HUES48 (cell line): ENCODE data around the gene METTL15.
"Not testable (repeated sequence)": the region's sequence is repeated elsewhere in the genome, so short reads cannot be mapped to it uniquely, and the experiment has no call there.

Source experiments
- H3K27ac ChIP-seq: one replicate; pipeline ENCODE4 v1.7.0; 2013; ENCODE audit warnings: low read depth, low read length, inconsistent platforms
- H3K27me3 ChIP-seq: 2 replicates; pipeline ENCODE4 v1.6.1; 2013; ENCODE audit warnings: mild to moderate bottlenecking, low read length; ENCODE audit not compliant: control insufficient read depth, insufficient read depth
- H3K36me3 ChIP-seq: 2 replicates; pipeline ENCODE4 v1.6.1; 2013; ENCODE audit warnings: low read length; ENCODE audit not compliant: control insufficient read depth, insufficient read depth
- H3K4me1 ChIP-seq: 2 replicates; pipeline ENCODE4 v1.6.1; 2013; ENCODE audit warnings: mild to moderate bottlenecking, low read length; ENCODE audit not compliant: control insufficient read depth, insufficient read depth
- H3K4me3 ChIP-seq: 2 replicates; pipeline ENCODE4 v1.5.1; 2013; ENCODE audit warnings: mild to moderate bottlenecking, low read depth, low read length
- H3K9ac ChIP-seq: 2 replicates; pipeline ENCODE4 v1.6.1; 2013; ENCODE audit warnings: mild to moderate bottlenecking, low read depth, low read length, moderate library complexity
- H3K9me3 ChIP-seq: 2 replicates; pipeline ENCODE4 v1.6.1; 2013; ENCODE audit warnings: low read length; ENCODE audit not compliant: control insufficient read depth, insufficient read depth

The METTL15 gene

DNA sequence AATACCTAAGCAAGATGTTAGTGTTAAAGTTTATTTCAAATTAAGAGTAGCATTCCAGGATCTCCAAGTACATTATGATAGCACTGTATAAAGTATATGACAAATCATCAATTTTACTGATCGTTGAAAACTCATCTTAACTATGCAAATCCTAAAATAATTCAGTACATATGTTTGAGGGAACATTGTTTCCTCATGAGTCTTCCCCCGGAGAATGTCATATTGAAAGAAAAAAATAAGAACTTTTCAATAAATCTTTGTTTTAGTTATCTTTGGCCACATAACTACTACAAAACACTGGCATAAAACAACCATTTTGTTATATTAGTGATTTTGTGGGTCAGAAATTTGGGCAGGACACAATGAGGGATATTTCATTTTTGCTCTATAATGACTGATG, 135.4 kb downstream of the METTL15 start:
- H3K4me3 ChIP-seq, result no peak overlapping the region
- H3K27ac ChIP-seq, result no peak overlapping the region
- no peak overlapping the region for H3K9ac ChIP-seq
- H3K36me3 ChIP-seq, result no peaks in the 10 kb centered on the region
- H3K4me1 ChIP-seq, result no peaks in the 10 kb centered on the region
- 0 out of 2 replicates have a peak, but pooled peaks cover 5% of the 10 kb centered on the region for H3K9me3 ChIP-seq
- H3K27me3 ChIP-seq, result no peaks in the 10 kb centered on the region

DNA sequence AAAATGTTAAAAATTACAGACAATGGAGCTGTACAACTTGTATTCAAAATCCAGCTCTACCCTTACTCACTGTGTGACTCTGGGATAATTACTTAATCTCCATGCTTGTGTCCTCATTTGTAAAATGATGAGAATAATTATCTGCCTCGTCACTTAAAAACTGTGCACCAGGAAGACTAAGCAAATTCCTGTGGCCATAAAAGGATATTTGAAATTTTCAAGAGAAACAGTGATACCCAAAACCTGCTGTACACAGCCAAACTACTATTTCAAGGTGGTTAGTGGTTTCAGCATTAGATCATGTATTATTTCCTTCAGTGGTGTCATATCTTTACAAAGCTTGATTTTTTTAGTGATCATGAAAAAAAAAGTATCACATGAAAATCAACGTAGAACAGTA, 136.9 kb downstream of the METTL15 start:
- H3K9ac ChIP-seq, result no peak overlapping the region
- no peaks in the 10 kb centered on the region for H3K27me3 ChIP-seq
- H3K4me1 ChIP-seq, result no peaks in the 10 kb centered on the region
- H3K36me3 ChIP-seq, result no peaks in the 10 kb centered on the region
- H3K9me3 ChIP-seq, result no peaks in the 10 kb centered on the region
- no peak overlapping the region for H3K27ac ChIP-seq
- no peak overlapping the region for H3K4me3 ChIP-seq

DNA sequence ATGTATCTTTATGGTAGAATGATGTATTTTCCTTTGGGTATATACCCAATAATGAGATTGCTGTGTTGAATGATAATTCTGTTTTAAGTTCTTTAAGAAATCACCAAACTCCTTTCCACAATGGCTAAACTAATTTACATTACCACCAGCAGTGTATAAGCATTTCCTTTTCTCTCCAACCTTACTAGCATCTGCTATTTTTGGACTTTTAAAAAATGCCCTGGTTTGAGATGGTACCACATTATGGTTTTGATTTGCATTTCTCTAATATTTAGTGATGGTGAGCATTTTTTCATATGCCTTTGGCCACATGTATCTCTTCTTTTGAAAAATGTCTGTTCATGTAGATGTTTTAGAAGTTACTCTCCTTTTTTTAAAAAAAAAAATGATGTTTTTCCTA, 142.0 kb downstream of the METTL15 start:
- Histone ChIP-seq H3K4me1 (no peaks in the 10 kb centered on the region), H3K4me3 (no peak overlapping the region), H3K9ac (no peak overlapping the region), H3K9me3 (no peaks in the 10 kb centered on the region), H3K27me3 (no peaks in the 10 kb centered on the region), H3K27ac (no peak overlapping the region), H3K36me3 (no peaks in the 10 kb centered on the region)

DNA sequence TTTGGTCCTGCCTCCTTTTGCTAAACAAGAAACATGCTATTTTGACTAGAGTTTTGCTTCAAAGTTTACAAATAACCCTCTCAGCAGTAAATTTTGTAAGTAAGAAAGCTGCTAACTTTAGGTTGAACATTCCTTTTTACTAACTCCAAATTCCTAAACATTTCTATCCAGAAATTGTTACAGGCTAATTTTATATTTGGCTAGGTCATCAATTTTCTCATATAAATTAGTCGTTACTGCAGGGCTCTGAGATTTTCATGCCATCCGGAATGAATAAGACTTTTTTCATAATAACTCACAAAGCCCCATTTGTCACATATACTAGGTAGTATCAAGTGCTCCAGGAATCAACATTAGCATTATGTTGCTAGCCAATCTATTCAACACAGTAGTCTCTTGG, 143.1 kb downstream of the METTL15 start:
- no peaks in the 10 kb centered on the region for H3K36me3 ChIP-seq
- H3K4me3 ChIP-seq, result no peak overlapping the region
- H3K9ac ChIP-seq, result no peak overlapping the region
- H3K4me1 ChIP-seq, result no peaks in the 10 kb centered on the region
- no peak overlapping the region for H3K27ac ChIP-seq
- H3K9me3 ChIP-seq, result no peaks in the 10 kb centered on the region
- H3K27me3 ChIP-seq, result no peaks in the 10 kb centered on the region

DNA sequence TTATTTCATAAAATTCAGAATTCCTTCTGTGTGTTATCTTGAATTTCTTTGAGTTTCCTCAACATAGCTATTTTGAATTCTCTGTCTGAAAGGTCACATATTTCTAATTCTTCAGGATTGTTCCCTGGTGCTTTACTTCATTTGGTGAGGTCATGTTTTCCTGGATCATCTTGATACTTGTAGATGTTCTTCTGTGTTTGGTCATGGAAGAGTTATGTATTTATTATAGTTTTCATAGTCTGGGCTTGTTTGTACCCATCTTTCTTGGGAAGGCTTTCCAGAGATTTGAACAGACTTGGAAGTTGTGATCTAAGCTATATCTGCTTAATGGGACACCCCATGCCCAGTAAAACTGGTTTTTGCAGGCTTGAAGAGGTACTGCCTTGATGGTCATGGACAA, 149.6 kb downstream of the METTL15 start:
- Histone ChIP-seq H3K4me3 (no peak overlapping the region), H3K9ac (no peak overlapping the region), H3K27ac (no peak overlapping the region), H3K27me3 (no peaks in the 10 kb centered on the region), H3K36me3 (no peaks in the 10 kb centered on the region), H3K9me3 (no peaks in the 10 kb centered on the region), H3K4me1 (no peaks in the 10 kb centered on the region)

DNA sequence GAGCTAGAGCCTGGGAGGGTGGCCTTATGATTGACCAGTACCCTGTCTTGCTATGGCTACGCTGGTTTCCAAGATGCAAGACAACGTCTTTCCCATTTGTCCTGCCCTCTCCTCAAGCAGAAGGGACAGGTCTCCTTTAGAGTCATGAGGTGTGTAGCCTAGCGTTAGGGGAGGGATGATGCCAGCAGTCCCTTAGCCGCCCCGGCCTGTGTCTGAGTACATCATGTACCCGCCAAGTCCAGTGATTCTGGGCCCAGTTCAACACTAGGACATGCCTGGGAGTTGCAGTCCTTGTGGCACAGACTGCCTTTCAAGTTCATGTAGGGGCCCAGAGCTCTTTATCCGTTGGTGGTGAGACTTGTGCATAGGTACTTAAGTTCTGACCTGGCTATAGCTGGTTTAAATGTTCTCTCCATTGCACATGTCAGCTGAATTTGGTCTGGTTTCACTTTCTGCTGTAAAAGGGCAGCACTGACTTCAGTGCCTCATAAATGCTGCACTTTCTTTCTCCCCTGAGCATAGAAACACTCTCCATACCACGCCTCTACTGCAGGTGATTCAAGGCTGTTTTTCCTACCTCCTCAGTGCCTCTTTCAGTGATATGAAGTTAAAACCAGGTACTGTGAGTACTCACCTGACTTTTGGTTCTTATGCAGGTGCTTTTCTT, 151.1 kb downstream of the METTL15 start:
- Histone ChIP-seq H3K4me3 (no peak overlapping the region), H3K27me3 (no peaks in the 10 kb centered on the region), H3K9me3 (no peaks in the 10 kb centered on the region), H3K9ac (no peak overlapping the region), H3K27ac (no peak overlapping the region), H3K4me1 (no peaks in the 10 kb centered on the region), H3K36me3 (no peaks in the 10 kb centered on the region)

DNA sequence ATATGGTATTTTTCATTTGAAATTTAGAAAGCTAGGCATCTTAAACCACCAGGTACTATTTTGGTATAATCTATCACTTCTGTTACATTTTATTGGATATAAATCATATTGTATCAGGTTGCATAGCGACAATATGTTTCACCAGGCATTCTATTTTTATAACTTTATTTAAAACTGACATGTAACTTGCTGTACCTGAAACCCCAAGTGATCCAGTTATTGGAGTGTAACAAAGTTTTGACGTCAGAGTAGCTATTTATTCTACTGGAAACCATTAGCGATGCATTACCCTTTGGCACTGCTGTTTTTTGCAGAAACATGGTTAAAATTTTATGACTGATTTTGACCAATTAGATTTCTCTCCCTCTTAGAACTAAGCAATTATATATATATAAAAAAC, 160.7 kb downstream of the METTL15 start:
- Histone ChIP-seq H3K27ac (no peak overlapping the region), H3K27me3 (no peaks in the 10 kb centered on the region), H3K4me3 (no peak overlapping the region), H3K9ac (no peak overlapping the region), H3K36me3 (no peaks in the 10 kb centered on the region), H3K4me1 (no peaks in the 10 kb centered on the region), H3K9me3 (no peaks in the 10 kb centered on the region)

DNA sequence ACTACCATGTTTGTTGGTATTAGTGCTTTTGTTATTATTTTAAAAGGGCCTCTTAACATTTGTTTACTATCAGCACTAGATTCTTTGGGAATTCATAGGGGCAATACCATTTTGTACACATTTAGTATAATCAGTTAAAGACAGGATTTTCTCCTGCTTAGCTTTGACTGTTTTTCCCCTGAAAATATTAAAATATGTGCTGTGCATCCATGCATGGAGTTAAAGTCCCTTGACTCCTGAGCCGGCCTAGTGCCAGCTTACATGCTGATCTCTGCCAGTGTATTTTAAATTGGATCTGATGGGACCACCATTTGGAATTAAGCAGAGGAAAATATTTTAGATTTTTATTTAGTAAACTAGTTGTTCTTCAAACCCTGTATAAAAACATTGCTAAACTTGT, 161.4 kb downstream of the METTL15 start:
- Histone ChIP-seq H3K9me3 (no peaks in the 10 kb centered on the region), H3K9ac (no peak overlapping the region), H3K27me3 (no peaks in the 10 kb centered on the region), H3K36me3 (no peaks in the 10 kb centered on the region), H3K27ac (no peak overlapping the region), H3K4me1 (no peaks in the 10 kb centered on the region), H3K4me3 (no peak overlapping the region)

DNA sequence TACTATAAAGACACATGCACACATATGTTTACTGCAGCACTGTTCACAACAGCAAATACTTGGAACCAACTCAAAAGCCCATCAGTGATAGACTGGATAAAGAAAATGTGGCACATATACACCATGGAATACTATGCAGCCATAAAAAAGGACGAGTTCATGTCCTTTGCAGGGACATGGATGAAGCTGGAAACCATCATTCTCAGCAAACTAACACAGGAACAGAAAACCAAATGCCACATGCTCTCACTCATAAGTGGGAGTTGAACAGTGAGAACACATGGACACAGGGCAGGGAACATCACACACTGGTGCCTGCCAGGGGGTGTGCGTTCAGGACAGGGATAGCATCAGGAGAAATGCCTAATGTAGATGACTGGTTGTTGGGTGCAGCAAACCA, 164.1 kb downstream of the METTL15 start:
- not testable (repeated sequence) for H3K4me1 ChIP-seq, H3K27me3 ChIP-seq, H3K36me3 ChIP-seq, H3K9me3 ChIP-seq, H3K27ac ChIP-seq, H3K4me3 ChIP-seq, H3K9ac ChIP-seq

DNA sequence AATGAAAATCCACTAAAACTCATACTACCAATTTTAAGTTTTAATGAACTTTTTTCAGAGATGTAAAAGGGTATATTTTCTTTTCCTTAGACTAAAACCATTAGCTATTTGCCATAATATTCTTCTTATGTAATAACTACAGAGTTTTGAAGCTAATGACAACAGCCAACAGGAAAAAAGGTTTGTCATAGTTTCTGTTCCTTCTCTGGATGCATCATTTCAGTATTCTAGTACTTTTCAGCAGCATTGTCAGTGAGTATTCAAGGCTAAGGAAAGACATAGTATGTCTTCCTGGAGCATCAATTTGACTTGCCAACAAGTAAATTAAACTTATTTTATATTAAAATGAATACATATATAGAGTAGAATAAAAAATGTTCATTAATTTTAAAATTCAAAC, 166.0 kb downstream of the METTL15 start:
- Histone ChIP-seq H3K9me3 (no peaks in the 10 kb centered on the region), H3K36me3 (no peaks in the 10 kb centered on the region), H3K27ac (no peak overlapping the region), H3K27me3 (no peaks in the 10 kb centered on the region), H3K9ac (no peak overlapping the region), H3K4me3 (no peak overlapping the region), H3K4me1 (no peaks in the 10 kb centered on the region)

DNA sequence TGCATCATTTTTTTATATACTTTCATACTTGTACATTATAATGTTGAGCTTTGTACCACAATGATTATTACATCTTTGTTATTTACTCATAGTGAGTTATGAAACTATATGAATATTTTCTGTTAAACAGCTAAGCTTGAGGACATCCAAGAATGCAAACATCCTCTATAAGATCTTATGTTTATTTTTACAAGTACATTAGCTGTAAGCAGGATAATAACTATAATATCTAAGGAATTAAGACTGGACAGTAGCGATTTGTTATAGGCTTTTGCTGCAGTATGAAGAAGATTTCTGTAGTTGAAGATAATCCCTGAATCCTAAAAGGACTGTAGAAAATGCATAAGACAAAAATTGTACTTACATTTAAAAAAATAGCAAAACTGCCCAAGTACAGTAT, 176.0 kb downstream of the METTL15 start:
- Histone ChIP-seq H3K36me3 (no peaks in the 10 kb centered on the region), H3K27ac (no peak overlapping the region), H3K4me1 (0 out of 2 replicates have a peak, but pooled peaks cover under 1% of the 10 kb centered on the region), H3K9ac (no peak overlapping the region), H3K4me3 (no peak overlapping the region), H3K9me3 (no peaks in the 10 kb centered on the region), H3K27me3 (no peaks in the 10 kb centered on the region)
